HG02943 (cell line): ENCODE measurements around the gene CERS2.
"Not testable (repeated sequence)": the region's sequence is repeated elsewhere in the genome, so short reads cannot be mapped to it uniquely, and the experiment has no call there.

Experiments used
- ATAC-seq: cut with Tn5 transposase; IDR thresholded peaks from one replicate; pipeline ENCODE4 v1.9.1; 2021; ENCODE audit warnings: mild to moderate bottlenecking, low read depth, moderate library complexity; ENCODE audit not compliant: unreplicated experiment

The CERS2 gene

DNA sequence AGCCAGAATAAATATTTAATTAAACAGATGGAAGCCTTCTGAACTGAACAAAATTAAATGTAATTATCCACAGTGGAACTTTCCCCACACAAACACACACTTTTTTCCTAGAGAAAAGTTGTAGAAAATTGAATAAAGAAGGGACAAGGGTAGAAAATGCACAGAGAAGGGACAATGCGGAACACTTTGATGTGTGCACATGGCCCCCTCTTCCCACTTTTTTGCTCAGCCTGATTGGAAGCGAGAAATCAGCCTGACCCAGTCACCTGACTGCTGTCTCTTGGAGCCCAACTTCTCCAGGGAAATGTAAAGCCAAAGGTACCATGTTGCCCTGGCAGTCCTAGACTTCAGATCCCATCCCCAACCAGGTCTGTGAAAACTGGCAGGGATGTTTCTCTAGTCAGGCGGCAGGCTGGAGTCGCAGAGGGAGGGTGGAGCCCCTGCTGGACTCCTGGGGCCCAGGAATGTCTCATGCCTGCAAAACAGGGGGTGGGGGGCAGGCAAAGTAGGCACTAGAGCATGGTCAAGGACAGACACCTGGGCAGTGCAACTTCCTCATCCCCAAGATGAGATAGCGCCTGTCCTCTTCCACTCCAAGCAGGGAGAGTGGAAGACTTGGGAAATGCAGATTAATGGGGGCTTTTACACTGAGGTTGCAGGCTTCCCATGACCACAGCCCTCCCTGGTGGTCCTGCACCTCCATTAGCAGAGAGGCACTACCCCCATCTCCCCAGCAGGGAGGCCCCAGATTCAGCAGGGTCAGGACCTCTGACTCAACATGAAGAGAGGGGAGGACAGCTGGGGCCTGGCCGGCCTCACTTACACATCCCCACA lies 2.8 kb downstream of the CERS2 start:
- no peak for ATAC-seq

DNA sequence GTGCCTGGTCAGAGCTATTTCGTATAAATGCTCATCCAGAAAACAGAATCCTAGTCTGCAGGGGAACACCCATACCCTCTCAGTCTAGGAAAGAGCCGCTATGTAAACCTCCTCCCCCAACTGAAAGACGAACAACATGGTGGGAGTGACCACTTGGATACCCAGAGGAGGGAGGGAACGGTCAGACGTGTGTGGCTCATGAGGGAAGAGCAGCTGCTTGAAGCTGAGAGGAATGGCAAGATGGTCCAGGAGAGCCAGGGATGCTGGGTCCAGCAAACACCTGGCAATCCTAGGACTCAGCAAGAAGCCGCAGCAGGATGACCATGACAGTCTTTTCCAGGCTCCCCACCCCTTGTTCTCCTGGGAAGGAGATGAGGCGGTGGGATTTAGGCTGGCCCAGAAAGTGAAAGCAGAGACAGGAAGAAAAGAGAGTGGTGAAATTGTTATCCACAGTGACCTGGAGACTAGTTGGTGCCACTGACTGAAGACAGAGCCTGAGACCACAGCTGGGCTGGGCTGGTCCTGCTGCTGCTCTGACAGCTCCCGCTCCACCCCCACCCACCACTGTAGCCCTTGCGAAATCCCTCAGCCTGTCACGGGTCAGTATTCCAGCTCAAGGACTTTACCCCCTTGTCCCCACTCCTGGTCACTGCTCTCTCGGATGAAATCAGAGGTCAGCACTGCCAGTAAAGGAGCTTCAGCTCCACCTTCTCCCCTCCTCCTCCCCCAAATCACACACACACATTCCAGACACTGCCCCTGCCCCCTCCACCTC lies 3.6 kb downstream of the CERS2 start:
- ATAC-seq, result no peak

DNA sequence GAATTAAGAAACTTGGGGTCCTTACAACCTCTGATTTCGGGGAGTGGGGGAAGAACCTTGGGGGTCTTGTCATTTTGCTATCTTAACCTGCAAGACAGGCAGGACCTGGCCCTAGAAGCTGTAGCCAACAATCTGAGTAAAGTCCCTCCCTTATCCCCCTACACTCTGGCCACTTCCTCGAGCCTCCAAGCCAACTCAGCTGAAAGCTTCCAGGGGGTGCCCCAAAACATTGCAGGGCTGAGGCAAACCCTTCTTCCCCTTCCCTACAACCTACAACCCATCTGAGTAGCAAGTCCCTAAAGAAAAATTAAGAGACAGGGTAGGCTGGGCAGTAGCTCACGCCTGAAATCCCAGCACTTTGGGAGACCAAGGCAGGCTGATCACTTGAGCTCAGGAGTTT lies 5.0 kb downstream of the CERS2 start:
- ATAC-seq, result no peak

GRCh38 chr1:150968491-150968890 lies 6.1 kb downstream of the CERS2 start:
- ATAC-seq, result no peak

- ATAC-seq, result no peak
These were observed 6.7 kb downstream of the CERS2 start for GRCh38 chr1:150967936-150968335.

DNA sequence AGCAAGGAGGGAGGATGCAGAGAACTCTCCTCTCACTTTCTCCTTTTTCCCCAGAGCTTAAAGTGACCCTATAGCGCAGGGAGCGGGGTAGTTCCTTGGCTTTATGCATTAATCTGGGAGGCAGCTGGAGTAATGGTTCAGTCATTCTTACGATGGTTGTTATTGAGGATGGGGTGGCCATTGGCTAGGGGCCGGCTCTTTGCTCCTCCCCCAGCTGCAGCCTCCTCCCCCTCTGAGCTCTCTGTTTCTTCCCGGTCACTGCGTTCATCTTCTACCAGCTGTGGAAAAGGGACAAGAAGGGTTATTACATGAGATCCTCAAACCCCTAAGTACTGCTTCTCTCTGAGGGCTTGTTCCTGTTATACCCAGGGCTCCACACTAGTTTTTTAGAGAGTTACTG lies 8.6 kb downstream of the CERS2 start:
- no peak for ATAC-seq

DNA sequence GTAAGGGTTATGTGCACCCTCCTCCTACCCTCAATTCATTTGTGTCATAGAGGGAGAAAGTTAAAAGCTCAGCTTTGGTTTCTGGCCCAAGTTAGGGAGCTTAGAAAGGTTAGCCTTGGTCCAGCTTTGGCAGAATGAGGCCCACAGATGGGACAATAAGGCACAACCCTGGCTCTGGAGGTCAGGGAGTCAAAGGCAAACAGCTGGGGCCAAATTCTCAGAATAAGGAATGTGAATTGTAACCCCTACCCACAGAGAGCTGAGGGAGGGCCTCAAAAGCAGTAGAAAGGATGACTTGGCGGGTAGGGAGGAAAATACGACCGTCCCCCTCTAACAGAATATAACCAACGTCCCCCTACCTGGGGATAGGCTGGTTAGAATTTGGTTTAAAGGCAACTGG lies 9.0 kb downstream of the CERS2 start:
- no peak for ATAC-seq

DNA sequence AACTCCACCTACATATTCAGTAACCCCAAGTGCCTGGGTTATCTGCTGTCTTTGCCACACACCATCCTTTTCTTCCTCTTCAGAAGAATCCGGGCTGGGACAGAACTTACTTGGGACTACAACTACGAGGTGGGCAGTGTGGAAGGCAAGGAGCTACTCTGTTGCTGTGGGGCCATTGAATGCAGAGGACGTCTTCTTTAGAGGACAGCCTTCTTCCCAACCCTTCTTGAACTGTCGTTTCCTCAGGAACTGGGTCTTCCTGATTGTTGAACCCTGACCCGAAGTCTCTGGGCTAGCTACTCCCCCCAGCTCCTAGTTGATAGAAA lies 10.5 kb downstream of the CERS2 start:
- ATAC-seq, result no peak

DNA sequence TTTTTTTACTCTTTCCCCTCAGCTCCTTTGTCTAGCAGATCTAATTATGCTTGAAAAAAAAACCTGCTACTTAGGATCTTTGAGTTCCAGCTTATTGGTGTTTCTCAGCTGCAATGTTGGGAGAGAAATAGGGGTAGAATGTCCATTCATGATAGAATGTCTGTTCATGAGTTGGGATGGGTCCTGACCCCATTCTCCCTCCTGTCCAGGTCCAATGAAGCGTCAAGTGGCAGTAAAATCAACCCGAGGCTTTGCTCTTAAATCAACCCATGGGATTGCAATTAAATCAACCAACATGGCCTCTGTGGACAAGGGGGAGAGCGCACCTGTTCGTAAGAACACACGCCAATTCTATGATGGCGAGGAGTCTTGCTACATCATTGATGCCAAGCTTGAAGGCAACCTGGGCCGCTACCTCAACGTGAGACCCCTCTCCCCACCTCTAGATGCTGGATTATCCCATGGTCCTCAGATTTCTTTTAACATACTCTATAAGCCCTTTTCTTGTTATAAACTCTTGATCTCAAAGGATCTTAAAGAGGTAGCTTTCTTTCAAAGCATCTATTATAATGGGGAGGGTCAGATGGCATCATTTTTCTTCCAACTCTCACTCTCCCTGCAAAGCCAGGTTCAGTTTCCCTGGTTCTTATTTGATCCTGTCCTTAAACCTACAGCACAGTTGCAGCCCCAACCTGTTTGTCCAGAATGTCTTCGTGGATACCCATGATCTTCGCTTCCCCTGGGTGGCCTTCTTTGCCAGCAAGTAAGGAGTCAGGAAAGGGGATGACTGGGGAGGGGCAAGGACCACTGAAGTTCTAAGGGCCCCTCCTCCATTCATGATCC lies 11.1 kb downstream of the CERS2 start:
- ATAC-seq, result no peak

- no peak for ATAC-seq
These were observed 12.9 kb downstream of the CERS2 start for GRCh38 chr1:150961756-150962155.

DNA sequence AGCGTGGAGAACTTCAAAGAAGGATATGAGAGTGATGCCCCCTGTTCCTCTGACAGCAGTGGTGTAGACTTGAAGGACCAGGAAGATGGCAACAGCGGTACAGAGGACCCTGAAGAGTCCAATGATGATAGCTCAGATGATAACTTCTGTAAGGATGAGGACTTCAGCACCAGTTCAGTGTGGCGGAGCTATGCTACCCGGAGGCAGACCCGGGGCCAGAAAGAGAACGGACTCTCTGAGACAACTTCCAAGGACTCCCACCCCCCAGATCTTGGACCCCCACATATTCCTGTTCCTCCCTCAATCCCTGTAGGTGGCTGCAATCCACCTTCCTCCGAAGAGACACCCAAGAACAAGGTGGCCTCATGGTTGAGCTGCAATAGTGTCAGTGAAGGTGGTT lies 14.0 kb downstream of the CERS2 start:
- no peak for ATAC-seq

DNA sequence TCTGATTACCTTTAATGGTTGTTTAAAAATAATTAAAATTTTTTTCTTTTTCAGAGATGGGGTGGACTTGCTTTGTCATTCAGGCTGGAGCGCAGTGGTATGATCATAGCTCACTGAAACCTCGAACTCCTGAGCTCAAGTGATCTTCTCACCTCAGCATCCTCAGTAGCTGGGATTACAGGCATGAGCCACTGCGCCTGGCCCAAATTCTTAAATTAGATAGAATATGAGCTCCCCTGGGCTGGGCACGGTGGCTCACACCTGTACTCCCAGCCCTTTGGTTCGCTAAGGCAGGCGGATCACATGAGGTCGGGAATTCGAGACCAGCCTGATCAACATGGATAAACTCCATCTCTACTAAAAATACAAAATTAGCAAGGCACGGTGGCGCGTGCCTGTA lies 17.0 kb downstream of the CERS2 start:
- ATAC-seq, result no peak

GRCh38 chr1:150955280-150955679 lies 19.4 kb downstream of the CERS2 start:
- no peak for ATAC-seq

- ATAC-seq, result no peak
These were observed 19.9 kb downstream of the CERS2 start for GRCh38 chr1:150954708-150955107.

GRCh38 chr1:150944856-150945255 lies 29.8 kb downstream of the CERS2 start:
- ATAC-seq, result no peak

DNA sequence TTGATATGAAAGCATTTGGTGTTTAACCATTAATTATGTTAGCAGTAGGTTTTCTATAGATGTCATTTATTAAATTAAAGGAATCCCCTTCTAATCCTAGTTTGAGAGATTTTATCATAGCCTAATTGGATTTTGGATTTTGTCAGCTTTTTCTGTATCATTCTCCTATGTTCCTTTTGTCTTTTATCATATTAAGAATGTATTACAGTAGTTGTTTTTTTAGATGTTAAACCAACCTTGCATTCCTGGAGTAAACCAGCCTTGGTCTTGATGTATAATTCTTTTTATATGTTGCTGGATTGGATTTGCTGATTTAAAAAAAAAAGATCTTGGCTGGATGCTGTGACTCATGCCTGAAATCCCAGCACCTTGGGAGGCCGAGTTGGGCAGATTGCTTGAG lies 42.9 kb downstream of the CERS2 start:
- ATAC-seq, result no peak

- not testable (repeated sequence) for ATAC-seq
These were observed 45.9 kb downstream of the CERS2 start for GRCh38 chr1:150928775-150929174.

DNA sequence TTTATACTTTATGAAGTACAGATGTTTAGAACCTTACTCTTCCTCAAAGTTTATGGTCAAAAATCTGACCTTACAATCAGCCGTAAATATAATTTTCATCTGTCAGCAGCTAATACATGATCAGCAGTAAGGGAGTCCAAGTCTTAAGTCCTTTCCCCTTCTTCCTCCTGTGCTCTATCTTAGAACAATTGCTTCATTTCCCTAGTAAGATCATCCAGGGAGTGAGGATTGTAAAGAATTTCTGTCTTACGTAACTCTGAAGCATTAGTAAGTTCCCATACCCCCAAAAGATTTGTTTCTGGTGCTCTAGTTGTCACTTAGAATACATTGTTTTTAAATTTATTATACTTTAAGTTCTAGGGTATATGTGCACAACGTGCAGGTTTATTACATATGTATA lies 46.3 kb downstream of the CERS2 start:
- no peak for ATAC-seq

- no peak for ATAC-seq
These were observed 47.0 kb downstream of the CERS2 start for GRCh38 chr1:150927624-150928023.

GRCh38 chr1:150926097-150926741 lies 48.4 kb downstream of the CERS2 start, which contains the start of gene SETDB1:
SETDB1 (plus strand) TSS chr1:150926363; CDS start chr1:150927715, 1,352 bp downstream.
- ATAC-seq, result peak; percentile 93

DNA sequence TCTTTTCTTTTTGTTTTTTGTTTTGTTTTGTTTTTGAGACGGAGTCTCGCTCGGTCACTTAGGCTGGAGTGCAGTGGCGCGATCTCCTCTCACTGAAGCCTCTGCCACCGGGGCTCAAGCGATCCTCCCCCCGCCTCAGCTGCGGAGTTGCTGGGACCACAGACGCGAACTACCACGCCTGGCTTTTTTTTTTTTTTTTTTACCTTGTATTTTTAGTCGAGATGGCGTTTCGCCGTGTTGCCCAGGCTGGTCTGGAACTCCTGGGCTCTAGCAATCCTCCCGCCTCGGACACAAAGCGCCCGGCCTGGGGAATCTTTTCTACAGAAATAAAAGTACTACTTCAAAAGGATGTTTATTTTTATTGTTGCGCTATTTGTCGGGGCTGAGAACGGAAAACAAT lies 49.6 kb downstream of the CERS2 start:
- ATAC-seq, result no peak
